Loucy (cell line): ENCODE measurements around the gene TIMM22.

Experiments
- H2AFZ ChIP-seq: fragments of 200-600 bp; sonication (generic); 2 replicates; pipeline ENCODE4 v1.6.0; 2016; ENCODE audit warnings: antibody characterized with exemption, mild to moderate bottlenecking, low read length, moderate library complexity
- H3F3A ChIP-seq: fragments of 200-600 bp; 2 replicates; pipeline ENCODE4 v1.6.0; 2016; ENCODE audit warnings: antibody characterized with exemption, low read depth, mild to moderate bottlenecking
- H3K27me3 ChIP-seq: fragments of 200-600 bp; sonication (generic); 2 replicates; pipeline ENCODE4 v1.6.1; 2014; ENCODE audit warnings: low read length, mild to moderate bottlenecking; ENCODE audit not compliant: insufficient read depth, poor library complexity, severe bottlenecking
- H3K36me3 ChIP-seq: fragments of 200-600 bp; sonication (generic); 2 replicates; pipeline ENCODE4 v1.6.1; 2016; ENCODE audit warnings: low read length; ENCODE audit not compliant: insufficient read depth
- H3K4me1 ChIP-seq: fragments of 200-600 bp; sonication (generic); 2 replicates; pipeline ENCODE4 v1.5.1; 2014; ENCODE audit warnings: low read length, mild to moderate bottlenecking; ENCODE audit not compliant: insufficient read depth, poor library complexity, severe bottlenecking
- H3K4me2 ChIP-seq: fragments of 200-600 bp; sonication (generic); 2 replicates; pipeline ENCODE4 v1.6.0; 2014; ENCODE audit warnings: antibody characterized with exemption, low read length, low read depth, mild to moderate bottlenecking; ENCODE audit not compliant: poor library complexity, severe bottlenecking
- H3K4me3 ChIP-seq: fragments of 200-600 bp; sonication (generic); 2 replicates; pipeline ENCODE4 v1.5.1; 2014; ENCODE audit warnings: low read length, mild to moderate bottlenecking, mixed read lengths; ENCODE audit not compliant: poor library complexity, severe bottlenecking
- H3K79me2 ChIP-seq: fragments of 200-600 bp; sonication (generic); 2 replicates; pipeline ENCODE4 v1.6.1; 2014; ENCODE audit warnings: low read length; ENCODE audit not compliant: insufficient read depth
- H3K9ac ChIP-seq: fragments of 200-600 bp; sonication (generic); 2 replicates; pipeline ENCODE4 v1.6.0; 2014; ENCODE audit warnings: mild to moderate bottlenecking, low read depth, low read length, moderate library complexity; ENCODE audit not compliant: poor library complexity, severe bottlenecking
- H3K9me2 ChIP-seq: fragments of 200-600 bp; sonication (generic); replicated peaks from 2 replicates; pipeline ENCODE4 v1.6.1; 2016; ENCODE audit warnings: low read depth, low read length, mixed read lengths
- H3K9me3 ChIP-seq: fragments of 200-600 bp; sonication (generic); 2 replicates; pipeline ENCODE4 v1.6.1; 2014; ENCODE audit warnings: mild to moderate bottlenecking, antibody characterized with exemption, low read length, low read depth; ENCODE audit not compliant: insufficient read depth
- H4K20me1 ChIP-seq: fragments of 200-600 bp; sonication (generic); 2 replicates; pipeline ENCODE4 v1.6.0; 2014; ENCODE audit warnings: antibody characterized with exemption, low read length, mild to moderate bottlenecking; ENCODE audit not compliant: insufficient read depth, poor library complexity, severe bottlenecking
- EZH2phosphoT487 ChIP-seq: fragments of 200-600 bp; IDR thresholded peaks from 2 replicates; pipeline ENCODE4 v1.6.1; 2018; ENCODE audit warnings: antibody characterized with exemption, mild to moderate bottlenecking, moderate library complexity, borderline replicate concordance
- TF ChIP-seq, protein P1 (sequence below): fragments of 200-600 bp; sonication (generic); conservative IDR thresholded peaks from 2 replicates; pipeline ENCODE4 v1.5.1; 2014; ENCODE audit warnings: mild to moderate bottlenecking, antibody characterized with exemption, low read length

Gene TIMM22

DNA sequence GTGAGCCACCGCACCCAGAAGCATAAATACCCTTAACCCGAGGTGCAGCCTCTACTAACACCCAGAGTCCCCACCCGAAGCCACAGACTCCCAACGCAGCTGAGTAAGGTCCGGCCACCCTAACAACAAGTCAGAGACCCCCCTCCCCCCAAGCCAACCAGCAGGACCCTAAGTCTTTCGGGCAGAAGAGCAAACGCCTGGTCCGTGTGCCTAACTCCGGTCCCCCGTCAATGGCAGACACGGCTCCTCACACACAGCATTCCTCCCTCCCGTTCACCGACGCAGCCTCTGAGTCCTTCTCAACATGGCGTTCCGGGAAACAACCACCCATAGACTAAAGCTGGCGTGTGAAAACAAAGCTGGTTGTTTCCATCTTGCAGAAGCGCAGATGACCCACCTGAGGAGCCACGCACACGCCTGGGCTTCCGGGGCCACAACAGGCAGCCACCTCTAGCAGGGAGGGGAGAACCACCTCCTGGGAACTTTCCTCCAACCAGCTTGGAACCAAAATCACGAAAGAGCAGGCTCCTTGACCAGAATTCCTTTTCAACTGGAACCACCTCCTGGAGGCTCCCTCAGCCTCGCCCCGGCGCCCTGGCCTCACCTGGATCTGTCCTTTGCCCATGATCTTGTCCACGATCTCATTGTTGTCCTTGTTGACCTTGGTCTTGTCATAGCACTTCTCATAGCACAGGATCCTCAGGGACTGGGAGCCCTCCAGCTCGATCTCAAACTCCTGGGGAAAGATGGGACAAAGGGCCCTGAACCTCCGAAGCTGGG is 52.7 kb downstream of the TIMM22 start:
- no peaks in the 10 kb centered on the region for H3K79me2 ChIP-seq
- no peak overlapping the region for H3K9ac ChIP-seq
- no peak overlapping the region for H2AFZ ChIP-seq
- no peaks in the 10 kb centered on the region for H4K20me1 ChIP-seq
- no peaks in the 10 kb centered on the region for H3F3A ChIP-seq
- H3K27me3 ChIP-seq = no peaks in the 10 kb centered on the region
- H3K36me3 ChIP-seq = no peaks in the 10 kb centered on the region
- H3K4me2 ChIP-seq = no peak overlapping the region
- H3K9me3 ChIP-seq = no peaks in the 10 kb centered on the region
- no peaks in the 10 kb centered on the region for H3K9me2 ChIP-seq
- no peaks in the 10 kb centered on the region for H3K4me1 ChIP-seq
- TF ChIP-seq, protein P1, sequence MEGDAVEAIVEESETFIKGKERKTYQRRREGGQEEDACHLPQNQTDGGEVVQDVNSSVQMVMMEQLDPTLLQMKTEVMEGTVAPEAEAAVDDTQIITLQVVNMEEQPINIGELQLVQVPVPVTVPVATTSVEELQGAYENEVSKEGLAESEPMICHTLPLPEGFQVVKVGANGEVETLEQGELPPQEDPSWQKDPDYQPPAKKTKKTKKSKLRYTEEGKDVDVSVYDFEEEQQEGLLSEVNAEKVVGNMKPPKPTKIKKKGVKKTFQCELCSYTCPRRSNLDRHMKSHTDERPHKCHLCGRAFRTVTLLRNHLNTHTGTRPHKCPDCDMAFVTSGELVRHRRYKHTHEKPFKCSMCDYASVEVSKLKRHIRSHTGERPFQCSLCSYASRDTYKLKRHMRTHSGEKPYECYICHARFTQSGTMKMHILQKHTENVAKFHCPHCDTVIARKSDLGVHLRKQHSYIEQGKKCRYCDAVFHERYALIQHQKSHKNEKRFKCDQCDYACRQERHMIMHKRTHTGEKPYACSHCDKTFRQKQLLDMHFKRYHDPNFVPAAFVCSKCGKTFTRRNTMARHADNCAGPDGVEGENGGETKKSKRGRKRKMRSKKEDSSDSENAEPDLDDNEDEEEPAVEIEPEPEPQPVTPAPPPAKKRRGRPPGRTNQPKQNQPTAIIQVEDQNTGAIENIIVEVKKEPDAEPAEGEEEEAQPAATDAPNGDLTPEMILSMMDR = no peak
- TF ChIP-seq EZH2phosphoT487 = no peak
- H3K4me3 ChIP-seq = no peak overlapping the region

DNA sequence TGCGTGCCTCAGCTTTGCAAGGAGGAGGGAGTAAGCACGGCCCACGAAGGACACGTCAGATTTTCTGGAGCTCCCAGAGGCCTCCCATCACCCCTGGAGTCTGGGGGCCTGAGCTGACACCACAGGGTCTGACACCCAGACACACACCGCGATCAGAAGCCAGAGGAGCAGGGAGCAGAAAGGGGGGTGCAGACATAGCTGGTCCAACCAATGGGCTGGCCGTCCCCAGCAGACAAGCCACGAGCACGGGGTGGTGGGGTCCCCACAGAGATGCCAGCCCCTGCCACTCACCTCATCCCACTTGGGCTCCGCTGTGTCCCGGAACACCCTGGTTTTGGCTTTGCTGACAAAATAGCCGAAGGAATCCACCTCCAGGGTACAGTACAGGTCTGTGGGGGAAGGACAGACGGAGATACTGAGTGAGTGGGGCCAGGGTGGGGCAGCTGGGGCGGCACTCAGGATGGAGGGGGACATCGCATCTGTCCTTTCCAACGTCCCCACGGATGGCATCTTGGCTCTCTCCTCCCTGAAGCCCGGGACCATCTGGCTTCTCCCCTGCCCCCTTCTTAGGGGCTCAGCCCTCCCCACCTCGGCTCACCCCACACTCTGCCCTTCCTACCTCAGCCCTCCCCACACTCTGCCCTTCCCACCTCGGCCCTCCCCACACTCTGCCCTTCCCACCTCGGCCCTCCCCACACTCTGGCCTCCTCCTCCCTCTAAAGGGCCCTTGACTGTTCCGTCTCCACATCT is 53.5 kb downstream of the TIMM22 start:
- Histone ChIP-seq H3K79me2 (no peaks in the 10 kb centered on the region), H3F3A (no peaks in the 10 kb centered on the region), H3K9me2 (no peaks in the 10 kb centered on the region), H3K4me1 (no peaks in the 10 kb centered on the region), H3K4me2 (no peak overlapping the region), H3K36me3 (no peaks in the 10 kb centered on the region; the same call in 1 of the 2 replicates), H2AFZ (no peak overlapping the region), H3K4me3 (no peak overlapping the region), H3K27me3 (no peaks in the 10 kb centered on the region), H4K20me1 (no peaks in the 10 kb centered on the region), H3K9me3 (no peaks in the 10 kb centered on the region), H3K9ac (no peak overlapping the region)
- TF ChIP-seq EZH2phosphoT487 = no peak
- TF ChIP-seq, protein P1 = no peak

DNA sequence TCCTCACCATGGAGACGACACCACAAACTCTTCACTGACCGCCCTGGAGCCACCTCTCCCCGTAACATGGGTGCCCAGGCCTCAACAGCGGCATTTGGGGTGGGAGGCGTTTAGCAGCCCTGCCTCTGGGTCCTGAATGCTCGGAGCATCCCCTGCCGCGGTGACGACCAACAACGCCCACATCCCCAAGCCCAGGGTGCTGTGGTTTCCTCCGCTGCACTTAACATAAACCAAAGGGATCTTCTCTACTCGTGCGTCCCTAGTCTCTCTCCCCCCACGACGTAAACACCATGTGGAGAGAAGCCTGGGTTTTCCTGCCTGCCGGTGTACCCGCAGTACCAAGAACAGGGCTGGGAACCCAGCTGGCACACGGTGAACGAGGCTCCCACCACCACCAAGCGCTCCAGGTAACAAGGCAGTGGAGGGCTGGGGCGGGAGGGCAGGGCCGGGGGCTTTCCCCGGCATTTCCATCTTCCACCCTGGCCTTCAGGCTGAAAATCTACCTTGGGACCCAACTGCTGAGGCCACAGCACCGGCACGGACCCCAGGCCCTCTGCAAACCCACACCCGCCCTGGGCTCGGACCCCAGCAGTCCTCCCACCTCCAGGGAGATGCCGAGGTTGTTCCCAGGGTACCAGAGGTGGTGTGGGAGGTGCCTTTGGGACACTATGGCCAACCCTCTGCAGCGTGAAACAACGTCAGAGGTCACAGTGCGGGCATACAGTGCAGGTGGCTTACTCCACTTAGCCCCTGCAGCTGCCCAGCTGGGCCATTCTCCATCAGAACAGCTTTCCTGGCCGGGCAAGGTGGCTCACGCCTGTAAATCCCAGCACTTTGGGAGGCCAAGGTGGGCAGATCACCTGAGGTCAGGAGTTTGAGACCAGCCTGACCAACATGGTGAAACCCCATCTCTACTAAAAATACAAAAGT is 54.3 kb downstream of the TIMM22 start:
- Histone ChIP-seq H3K9ac (no peak overlapping the region), H3K79me2 (no peaks in the 10 kb centered on the region), H3F3A (no peaks in the 10 kb centered on the region), H3K4me1 (no peaks in the 10 kb centered on the region), H2AFZ (no peak overlapping the region), H4K20me1 (no peaks in the 10 kb centered on the region), H3K36me3 (no peaks in the 10 kb centered on the region; the same call in 1 of the 2 replicates), H3K4me2 (no peak overlapping the region), H3K9me2 (no peaks in the 10 kb centered on the region), H3K9me3 (no peaks in the 10 kb centered on the region), H3K27me3 (no peaks in the 10 kb centered on the region), H3K4me3 (no peak overlapping the region)
- TF ChIP-seq, protein P1 = no peak
